Hematopoietic multipotent progenitor cell treated with erythropoietin and hydrocortisone succinate and interleukin-3 and kit ligand, for 8 days (in vitro differentiated cells): ENCODE data around the gene CRELD1.

Experiments
- DNase-seq: peaks from one replicate; pipeline ENCODE4 v3.0.0-alpha.2; 2015

CRELD1 gene

GRCh38 chr3:9966841-9967240, 33.2 kb downstream of the CRELD1 start:
- DNase-seq: no peak

DNA sequence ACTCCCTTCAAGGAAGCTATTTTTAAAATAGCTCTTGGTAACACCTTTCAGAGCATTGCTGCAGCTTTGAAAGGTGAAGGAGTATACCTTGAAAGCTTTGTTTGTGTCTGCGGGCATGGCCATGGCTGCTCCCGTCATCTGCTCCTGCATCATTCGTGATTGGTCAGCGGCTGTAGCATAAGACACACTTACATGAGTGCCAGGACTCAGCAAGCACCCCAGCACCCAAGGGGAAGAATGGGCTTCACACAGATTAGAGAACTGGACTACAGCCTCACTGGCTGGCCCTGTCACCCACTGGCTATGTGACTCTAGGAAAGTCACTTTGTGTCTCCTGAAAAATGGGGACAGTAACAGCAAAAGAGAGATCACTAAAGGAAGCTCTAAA, 36.0 kb downstream of the CRELD1 start:
- no peak for DNase-seq

- no peak for DNase-seq
Observed at GRCh38 chr3:9970020-9970652, 36.5 kb downstream of the CRELD1 start.

GRCh38 chr3:9976721-9977709, 43.4 kb downstream of the CRELD1 start:
- peak; percentile 96 for DNase-seq

GRCh38 chr3:9978710-9979305, 45.2 kb downstream of the CRELD1 start:
- DNase-seq: peak; percentile 89

DNA sequence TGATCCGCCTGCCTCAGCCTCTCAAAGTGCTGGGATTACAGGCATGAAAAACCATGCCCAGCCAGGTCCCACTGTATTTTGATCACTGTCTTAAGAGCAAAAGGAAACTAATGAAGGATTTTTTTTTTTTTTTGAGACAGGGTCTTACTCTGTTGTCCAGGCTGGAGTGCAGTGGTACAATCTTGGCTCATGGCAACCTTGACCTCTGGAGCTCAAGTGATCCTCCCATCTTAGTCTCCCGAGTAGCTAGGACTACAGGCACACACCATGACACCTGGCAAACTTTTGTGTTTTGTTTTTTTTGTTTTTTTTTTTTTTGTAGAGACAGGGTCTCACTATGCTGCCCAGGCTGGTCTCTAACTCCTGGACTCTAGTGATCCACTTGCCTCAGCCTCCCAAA, 46.6 kb downstream of the CRELD1 start:
- no peak for DNase-seq

DNA sequence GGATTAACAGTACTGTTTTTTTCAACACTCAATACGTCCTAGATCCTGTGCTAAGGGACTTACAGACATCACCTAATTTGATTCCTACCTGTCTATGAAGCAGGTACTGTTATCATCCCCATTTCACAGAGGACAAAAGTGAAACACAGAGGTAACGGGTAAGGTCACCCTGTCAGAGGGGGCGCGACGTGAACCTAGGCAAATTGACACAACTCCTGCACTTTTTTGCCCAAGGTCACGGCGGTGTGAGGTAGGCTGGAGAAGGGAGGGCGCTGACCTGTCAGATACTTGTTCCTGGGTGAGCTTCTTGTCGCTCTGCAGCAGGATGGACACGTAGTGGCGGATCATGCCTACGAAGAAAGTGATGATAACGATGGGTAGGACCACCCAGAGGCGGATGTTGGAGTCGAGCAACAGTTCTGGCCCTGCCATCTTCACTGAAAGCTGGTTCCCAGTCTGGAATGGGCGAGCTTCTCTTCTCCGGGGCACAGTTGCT, 52.6 kb downstream of the CRELD1 start:
- DNase-seq: no peak

DNA sequence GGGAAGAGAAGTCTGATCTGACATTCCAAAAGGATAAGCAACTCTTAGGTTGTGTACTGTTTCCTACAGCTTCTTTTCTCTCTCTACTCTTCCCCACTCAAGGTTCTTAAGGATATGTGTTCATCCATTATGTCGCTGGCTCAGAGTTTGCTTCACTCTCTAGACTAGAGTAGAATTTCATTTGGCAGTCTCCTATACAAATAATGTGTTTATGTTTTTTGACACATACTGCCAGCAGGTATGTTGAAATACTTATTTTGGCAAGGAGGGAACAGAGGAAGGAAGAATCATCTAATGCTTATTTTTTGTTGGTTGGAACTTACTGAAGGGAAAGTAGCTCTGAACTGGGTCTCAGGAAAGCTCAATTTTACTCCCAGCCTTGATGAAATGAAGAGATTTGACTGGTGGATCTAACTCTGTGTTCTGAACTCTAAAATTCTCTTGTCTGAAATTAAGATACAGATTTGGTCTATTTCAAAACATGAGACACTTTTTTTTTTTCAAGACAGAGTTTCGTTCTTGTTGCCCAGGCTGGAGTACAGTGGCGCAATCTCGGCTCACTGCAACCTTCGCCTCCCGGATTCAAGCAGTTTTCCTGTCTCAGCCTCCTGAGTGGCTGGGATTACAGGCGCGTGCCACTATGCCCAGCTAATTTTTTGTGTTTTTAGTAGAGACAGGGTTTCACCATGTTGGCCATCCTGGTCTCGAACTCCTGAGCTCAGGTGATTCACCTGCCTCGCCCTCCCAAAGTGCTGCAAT, 60.6 kb downstream of the CRELD1 start:
- no peak for DNase-seq
